Loucy (cell line): ENCODE results near the gene PLA2G4D.

Experiments
- H2AFZ ChIP-seq: fragments of 200-600 bp; sonication (generic); 2 replicates; pipeline ENCODE4 v1.6.0; 2016; ENCODE audit warnings: antibody characterized with exemption, mild to moderate bottlenecking, low read length, moderate library complexity
- H3F3A ChIP-seq: fragments of 200-600 bp; 2 replicates; pipeline ENCODE4 v1.6.0; 2016; ENCODE audit warnings: antibody characterized with exemption, low read depth, mild to moderate bottlenecking
- H3K27me3 ChIP-seq: fragments of 200-600 bp; sonication (generic); 2 replicates; pipeline ENCODE4 v1.6.1; 2014; ENCODE audit warnings: low read length, mild to moderate bottlenecking; ENCODE audit not compliant: insufficient read depth, poor library complexity, severe bottlenecking
- H3K36me3 ChIP-seq: fragments of 200-600 bp; sonication (generic); 2 replicates; pipeline ENCODE4 v1.6.1; 2016; ENCODE audit warnings: low read length; ENCODE audit not compliant: insufficient read depth
- H3K4me1 ChIP-seq: fragments of 200-600 bp; sonication (generic); 2 replicates; pipeline ENCODE4 v1.5.1; 2014; ENCODE audit warnings: low read length, mild to moderate bottlenecking; ENCODE audit not compliant: insufficient read depth, poor library complexity, severe bottlenecking
- H3K4me2 ChIP-seq: fragments of 200-600 bp; sonication (generic); 2 replicates; pipeline ENCODE4 v1.6.0; 2014; ENCODE audit warnings: antibody characterized with exemption, low read length, low read depth, mild to moderate bottlenecking; ENCODE audit not compliant: poor library complexity, severe bottlenecking
- H3K4me3 ChIP-seq: fragments of 200-600 bp; sonication (generic); 2 replicates; pipeline ENCODE4 v1.5.1; 2014; ENCODE audit warnings: low read length, mild to moderate bottlenecking, mixed read lengths; ENCODE audit not compliant: poor library complexity, severe bottlenecking
- H3K79me2 ChIP-seq: fragments of 200-600 bp; sonication (generic); 2 replicates; pipeline ENCODE4 v1.6.1; 2014; ENCODE audit warnings: low read length; ENCODE audit not compliant: insufficient read depth
- H3K9ac ChIP-seq: fragments of 200-600 bp; sonication (generic); 2 replicates; pipeline ENCODE4 v1.6.0; 2014; ENCODE audit warnings: mild to moderate bottlenecking, low read depth, low read length, moderate library complexity; ENCODE audit not compliant: poor library complexity, severe bottlenecking
- H3K9me2 ChIP-seq: fragments of 200-600 bp; sonication (generic); replicated peaks from 2 replicates; pipeline ENCODE4 v1.6.1; 2016; ENCODE audit warnings: low read depth, low read length, mixed read lengths
- H3K9me3 ChIP-seq: fragments of 200-600 bp; sonication (generic); 2 replicates; pipeline ENCODE4 v1.6.1; 2014; ENCODE audit warnings: mild to moderate bottlenecking, antibody characterized with exemption, low read length, low read depth; ENCODE audit not compliant: insufficient read depth
- H4K20me1 ChIP-seq: fragments of 200-600 bp; sonication (generic); 2 replicates; pipeline ENCODE4 v1.6.0; 2014; ENCODE audit warnings: antibody characterized with exemption, low read length, mild to moderate bottlenecking; ENCODE audit not compliant: insufficient read depth, poor library complexity, severe bottlenecking
- EZH2phosphoT487 ChIP-seq: fragments of 200-600 bp; IDR thresholded peaks from 2 replicates; pipeline ENCODE4 v1.6.1; 2018; ENCODE audit warnings: antibody characterized with exemption, mild to moderate bottlenecking, moderate library complexity, borderline replicate concordance
- TF ChIP-seq, protein P1 (sequence below): fragments of 200-600 bp; sonication (generic); conservative IDR thresholded peaks from 2 replicates; pipeline ENCODE4 v1.5.1; 2014; ENCODE audit warnings: mild to moderate bottlenecking, antibody characterized with exemption, low read length

PLA2G4D gene

DNA sequence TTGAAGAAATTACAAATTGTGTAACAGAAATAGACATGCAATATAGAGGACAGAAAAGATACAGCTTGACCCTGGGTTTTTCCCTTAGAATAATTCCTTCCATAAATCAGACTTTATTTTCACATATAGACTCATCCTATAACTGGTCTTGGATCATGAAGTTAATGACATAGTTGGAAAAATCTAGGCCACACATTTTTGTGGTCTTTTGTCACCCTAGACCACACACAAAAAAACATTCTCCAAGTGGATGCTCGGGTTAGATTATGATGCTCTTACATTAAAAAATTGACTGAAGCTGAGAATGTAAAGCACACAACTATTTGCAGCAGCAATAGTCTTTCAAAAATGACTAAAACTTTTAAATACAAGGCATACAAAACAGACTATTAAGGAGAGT lies 7.5 kb upstream of the PLA2G4D start:
- Histone ChIP-seq H3K4me1 (no peaks in the 10 kb centered on the region), H3K9me3 (no peaks in the 10 kb centered on the region), H3K9ac (no peak overlapping the region), H4K20me1 (no peaks in the 10 kb centered on the region), H3F3A (no peaks in the 10 kb centered on the region), H3K4me3 (no peak overlapping the region), H3K9me2 (no peaks in the 10 kb centered on the region), H3K36me3 (no peaks in the 10 kb centered on the region), H3K4me2 (no peak overlapping the region), H3K27me3 (no peaks in the 10 kb centered on the region), H3K79me2 (no peaks in the 10 kb centered on the region), H2AFZ (no peak overlapping the region)
- no peak for TF ChIP-seq EZH2phosphoT487
- TF ChIP-seq, protein P1, sequence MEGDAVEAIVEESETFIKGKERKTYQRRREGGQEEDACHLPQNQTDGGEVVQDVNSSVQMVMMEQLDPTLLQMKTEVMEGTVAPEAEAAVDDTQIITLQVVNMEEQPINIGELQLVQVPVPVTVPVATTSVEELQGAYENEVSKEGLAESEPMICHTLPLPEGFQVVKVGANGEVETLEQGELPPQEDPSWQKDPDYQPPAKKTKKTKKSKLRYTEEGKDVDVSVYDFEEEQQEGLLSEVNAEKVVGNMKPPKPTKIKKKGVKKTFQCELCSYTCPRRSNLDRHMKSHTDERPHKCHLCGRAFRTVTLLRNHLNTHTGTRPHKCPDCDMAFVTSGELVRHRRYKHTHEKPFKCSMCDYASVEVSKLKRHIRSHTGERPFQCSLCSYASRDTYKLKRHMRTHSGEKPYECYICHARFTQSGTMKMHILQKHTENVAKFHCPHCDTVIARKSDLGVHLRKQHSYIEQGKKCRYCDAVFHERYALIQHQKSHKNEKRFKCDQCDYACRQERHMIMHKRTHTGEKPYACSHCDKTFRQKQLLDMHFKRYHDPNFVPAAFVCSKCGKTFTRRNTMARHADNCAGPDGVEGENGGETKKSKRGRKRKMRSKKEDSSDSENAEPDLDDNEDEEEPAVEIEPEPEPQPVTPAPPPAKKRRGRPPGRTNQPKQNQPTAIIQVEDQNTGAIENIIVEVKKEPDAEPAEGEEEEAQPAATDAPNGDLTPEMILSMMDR = no peak

DNA sequence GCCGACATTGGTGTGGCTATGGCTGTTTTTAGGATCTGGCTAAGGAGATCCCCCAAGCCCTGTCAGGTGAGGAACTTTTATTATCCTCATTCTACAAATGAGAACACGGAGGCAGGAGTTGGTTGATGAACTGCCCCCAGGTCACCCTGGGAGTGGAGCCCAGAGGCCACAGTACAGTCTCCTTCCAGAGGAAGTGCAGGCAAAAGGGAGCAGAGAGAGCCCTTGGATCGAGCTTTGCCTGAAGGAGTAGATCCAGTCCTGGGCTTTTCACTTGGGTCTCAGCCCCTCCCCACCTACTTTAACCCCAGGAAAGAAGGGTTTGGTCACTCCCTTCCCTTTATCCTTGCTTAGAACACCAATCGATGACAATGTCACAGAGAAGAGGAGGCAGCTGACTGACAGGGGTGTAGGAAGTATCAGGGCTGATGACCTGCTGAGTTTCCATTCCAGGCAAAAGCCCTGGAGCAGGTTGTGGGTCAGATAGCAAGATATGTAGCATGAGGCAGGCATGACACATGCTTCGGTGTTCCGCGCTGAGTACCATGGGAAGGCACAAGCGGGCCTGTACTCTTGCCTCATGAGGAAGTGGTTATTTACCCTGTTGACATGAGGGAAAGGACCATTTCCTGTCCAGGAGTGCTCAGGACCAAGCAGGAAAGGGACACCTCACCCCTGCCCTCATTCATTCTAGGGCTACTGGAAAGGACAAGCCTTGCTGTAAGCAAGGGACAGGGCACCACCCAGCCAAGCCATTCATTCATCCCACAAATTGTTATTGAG lies 5.8 kb upstream of the PLA2G4D start:
- no peaks in the 10 kb centered on the region for H3K36me3 ChIP-seq
- no peaks in the 10 kb centered on the region for H3K9me3 ChIP-seq
- no peaks in the 10 kb centered on the region for H3K9me2 ChIP-seq
- H3K4me2 ChIP-seq = no peak overlapping the region
- H3F3A ChIP-seq = no peaks in the 10 kb centered on the region
- no peak overlapping the region for H2AFZ ChIP-seq
- no peak overlapping the region for H3K9ac ChIP-seq
- no peaks in the 10 kb centered on the region for H4K20me1 ChIP-seq
- H3K27me3 ChIP-seq = no peaks in the 10 kb centered on the region
- H3K79me2 ChIP-seq = no peaks in the 10 kb centered on the region
- H3K4me1 ChIP-seq = no peaks in the 10 kb centered on the region
- TF ChIP-seq, protein P1 = no peak
- TF ChIP-seq EZH2phosphoT487 = no peak
- H3K4me3 ChIP-seq = no peak overlapping the region

DNA sequence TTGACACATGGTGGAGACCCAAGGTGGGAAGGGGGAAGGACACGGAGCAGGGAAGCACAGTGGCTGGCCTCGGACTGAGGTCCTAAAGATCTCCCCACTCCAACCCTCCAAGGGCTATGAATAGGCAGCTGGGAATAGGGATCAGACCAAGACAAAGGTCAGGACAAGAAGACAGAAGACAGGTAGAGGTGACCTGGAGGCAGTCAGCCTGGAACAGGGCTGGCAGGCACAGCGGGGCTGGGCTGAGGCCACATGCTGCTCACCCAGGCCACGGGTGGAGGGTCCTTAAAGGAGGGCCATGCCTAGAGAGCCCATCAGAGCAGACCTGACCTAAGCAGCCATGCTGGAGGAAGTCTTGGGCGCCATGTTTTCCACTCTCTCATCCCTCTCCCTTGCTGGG lies 2.7 kb upstream of the PLA2G4D start:
- Histone ChIP-seq H3K79me2 (no peaks in the 10 kb centered on the region), H3F3A (no peaks in the 10 kb centered on the region), H3K9me2 (no peaks in the 10 kb centered on the region), H3K4me3 (no peak overlapping the region), H3K27me3 (no peaks in the 10 kb centered on the region), H3K4me1 (no peaks in the 10 kb centered on the region), H3K9me3 (no peaks in the 10 kb centered on the region), H3K4me2 (no peak overlapping the region), H2AFZ (no peak overlapping the region), H3K36me3 (no peaks in the 10 kb centered on the region), H4K20me1 (no peaks in the 10 kb centered on the region), H3K9ac (no peak overlapping the region)
- no peak for TF ChIP-seq EZH2phosphoT487
- TF ChIP-seq, protein P1 = no peak
